ENCODE results near the gene ALK. TPM values are rescaled to one million over a fixed set of nuclear protein-coding genes. Genes with fewer than 3 reads are reported as not detected.
"Not testable (repeated sequence)": the region's sequence is repeated elsewhere in the genome, so short reads cannot be mapped to it uniquely, and the experiment has no call there.

ALK gene
- total RNA-seq, 1 donor from 2014 or later: 2.0 TPM

DNA sequence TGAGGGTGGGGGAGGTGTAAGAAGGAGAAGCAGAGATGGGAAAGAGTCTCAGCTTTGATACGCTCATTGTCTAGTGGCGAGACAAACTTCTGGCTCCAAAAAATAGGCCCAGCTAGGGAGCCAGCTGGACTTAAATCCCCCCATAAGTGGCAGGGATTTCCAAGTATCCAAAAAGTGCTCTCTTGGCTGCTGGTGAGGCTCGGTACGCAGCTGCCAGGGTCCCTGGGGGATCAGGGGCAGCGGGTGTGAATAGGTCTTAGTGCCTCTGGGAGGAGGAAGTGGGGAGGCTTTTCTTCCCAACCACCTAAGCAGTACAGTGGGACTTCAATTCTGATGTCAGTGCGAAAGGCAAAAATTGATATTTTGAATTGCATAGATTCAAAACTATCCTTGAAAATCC, 73.5 kb downstream of the ALK start:
- FAIRE-seq (no peak), DNase-seq (ENCODE audit: low spot score in 2 of 2) (no peak)

GRCh38 chr2:29844713-29845326, 76.6 kb downstream of the ALK start:
- FAIRE-seq: no peak
- no peak for DNase-seq (ENCODE audit: low spot score in 2 of 2)

GRCh38 chr2:29841386-29842004, 79.9 kb downstream of the ALK start:
- DNase-seq (ENCODE audit: low spot score in 2 of 2): peak in 1 of 2 donors; percentile 22

GRCh38 chr2:29839306-29839705, 82.1 kb downstream of the ALK start:
- DNase-seq (ENCODE audit: low spot score in 2 of 2): no peak
- no peak for FAIRE-seq

More at GRCh38 chr2:29841386-29842004, 79.9 kb downstream of the ALK start:
- no peak for FAIRE-seq

DNA sequence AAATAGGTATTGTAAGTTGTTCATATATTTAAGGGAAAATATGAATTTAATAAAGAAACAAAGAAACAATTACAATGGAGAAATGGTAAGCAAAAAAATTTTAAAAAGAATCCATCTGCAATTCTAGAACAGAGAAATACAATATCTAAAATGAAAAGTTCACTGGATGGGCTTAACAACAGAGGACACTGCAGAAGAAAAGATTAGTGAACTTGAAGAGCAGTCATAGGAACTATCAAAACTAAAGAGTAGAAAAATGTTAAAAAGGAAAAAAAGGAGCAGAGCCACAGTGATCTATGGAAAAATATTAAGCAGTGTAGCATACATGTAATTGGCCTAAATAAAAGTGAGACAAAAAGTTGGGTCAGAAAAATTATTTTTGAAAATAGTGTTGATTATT, 83.5 kb downstream of the ALK start:
- FAIRE-seq (no peak), DNase-seq (ENCODE audit: low spot score in 2 of 2) (no peak)

DNA sequence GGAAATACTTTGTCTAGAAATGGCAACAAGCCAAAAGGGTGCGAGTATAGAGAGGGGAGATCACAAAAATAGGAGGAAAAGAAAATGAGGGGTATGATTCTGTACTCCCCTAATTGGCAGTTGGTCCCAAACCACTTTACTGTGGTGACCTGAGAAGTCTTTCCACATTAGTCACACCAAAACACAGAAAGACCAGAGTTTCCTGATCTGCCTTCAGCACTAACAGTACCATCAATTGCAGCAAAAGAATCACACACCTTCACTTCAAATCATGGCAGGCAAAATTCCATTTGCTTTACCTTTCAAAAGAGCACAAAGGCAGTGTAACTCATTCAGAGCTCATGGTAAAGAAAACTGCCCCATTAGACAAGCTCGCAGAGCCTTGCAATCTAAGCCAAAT, 86.8 kb downstream of the ALK start:
- DNase-seq (ENCODE audit: low spot score in 2 of 2) (no peak), FAIRE-seq (no peak)

GRCh38 chr2:29834036-29834540, 87.3 kb downstream of the ALK start:
- FAIRE-seq (no peak), DNase-seq (ENCODE audit: low spot score in 2 of 2) (no peak)

- FAIRE-seq (no peak), DNase-seq (ENCODE audit: low spot score in 2 of 2) (no peak)
Observed at GRCh38 chr2:29831560-29831959, 89.8 kb downstream of the ALK start.

DNA sequence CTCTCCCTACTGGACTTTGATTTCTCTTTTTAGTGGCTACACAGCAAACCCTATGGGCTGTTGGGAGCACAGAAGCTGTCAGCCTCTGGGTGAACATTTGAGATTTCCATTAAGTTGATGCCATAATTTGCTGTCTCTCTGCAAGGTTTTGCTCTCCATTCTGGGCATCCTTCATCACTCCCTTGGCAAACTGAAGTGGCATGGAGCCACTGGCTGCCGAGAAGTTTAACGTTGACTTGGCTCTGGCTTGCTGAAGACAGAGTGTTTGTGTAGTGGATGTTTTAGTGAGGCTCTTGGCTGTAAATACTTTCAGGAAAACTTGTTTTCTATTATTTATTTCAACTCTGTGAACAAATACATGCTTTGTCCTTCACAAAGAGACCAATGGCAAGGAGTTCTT, 91.5 kb downstream of the ALK start:
- no peak for DNase-seq (ENCODE audit: low spot score in 2 of 2)
- no peak for FAIRE-seq

DNA sequence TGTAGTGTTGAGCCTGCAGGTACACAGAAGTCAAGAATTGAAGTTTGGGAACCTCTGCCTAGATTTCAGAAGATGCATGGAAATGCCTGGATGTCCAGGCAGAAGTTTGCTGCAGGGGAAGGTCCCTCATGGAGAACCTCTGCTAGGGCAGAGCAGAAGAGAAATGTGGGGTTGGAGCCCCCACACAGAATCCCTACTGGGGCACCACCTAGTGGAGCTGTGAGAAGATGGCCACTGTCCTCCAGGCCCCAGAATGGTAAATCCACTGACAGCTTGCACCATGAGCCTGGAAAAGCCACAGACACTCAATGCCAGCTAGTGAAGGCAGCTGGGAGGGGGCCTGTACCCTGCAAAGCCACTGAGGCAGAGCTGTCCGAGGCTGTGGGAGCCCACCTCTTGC, 97.2 kb downstream of the ALK start:
- DNase-seq (ENCODE audit: low spot score in 2 of 2); FAIRE-seq: not testable (repeated sequence)

GRCh38 chr2:29821591-29821990, 99.8 kb downstream of the ALK start:
- DNase-seq (ENCODE audit: low spot score in 2 of 2) (no peak), FAIRE-seq (no peak)

GRCh38 chr2:29819570-29819969, 101.8 kb downstream of the ALK start:
- DNase-seq (ENCODE audit: low spot score in 2 of 2) (no peak), FAIRE-seq (no peak)

GRCh38 chr2:29817801-29818680, 103.3 kb downstream of the ALK start:
- FAIRE-seq (no peak), DNase-seq (ENCODE audit: low spot score in 2 of 2) (peak in 1 of 2 donors; percentile 54)

- DNase-seq (ENCODE audit: low spot score in 2 of 2) (no peak), FAIRE-seq (no peak)
Observed at GRCh38 chr2:29817299-29817698, 104.1 kb downstream of the ALK start.

- no peak for DNase-seq (ENCODE audit: low spot score in 2 of 2)
- no peak for FAIRE-seq
Observed at GRCh38 chr2:29816651-29817050, 104.7 kb downstream of the ALK start.

GRCh38 chr2:29811378-29811777, 110.0 kb downstream of the ALK start:
- FAIRE-seq: no peak

GRCh38 chr2:29810956-29811355, 110.4 kb downstream of the ALK start:
- no peak for DNase-seq (ENCODE audit: low spot score in 2 of 2)
- FAIRE-seq: no peak

More at GRCh38 chr2:29811378-29811777, 110.0 kb downstream of the ALK start:
- DNase-seq (ENCODE audit: low spot score in 2 of 2): no peak

DNA sequence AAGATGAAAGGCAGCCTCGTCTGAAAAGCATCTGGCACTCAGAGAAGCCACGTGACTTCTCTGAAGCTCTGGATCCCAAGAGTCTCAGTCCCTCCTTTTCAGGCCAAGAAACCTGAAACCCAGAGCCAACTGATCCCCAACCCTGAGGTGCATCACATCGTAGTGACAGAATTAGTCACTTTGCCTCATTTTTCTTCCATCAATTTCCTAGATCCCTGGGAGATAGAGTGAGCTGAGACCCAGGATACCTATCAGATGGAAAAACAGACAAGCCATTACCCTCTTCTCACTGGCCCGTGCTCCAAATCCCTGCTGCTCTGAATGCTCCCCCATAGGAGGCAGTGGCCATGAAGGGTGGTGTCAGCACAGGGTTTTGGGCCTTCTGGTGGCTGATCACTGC, 113.1 kb downstream of the ALK start:
- DNase-seq (ENCODE audit: low spot score in 2 of 2) (no peak), FAIRE-seq (no peak)

GRCh38 chr2:29807082-29807481, 114.3 kb downstream of the ALK start:
- FAIRE-seq: no peak
- DNase-seq (ENCODE audit: low spot score in 2 of 2): no peak

- no peak for DNase-seq (ENCODE audit: low spot score in 2 of 2)
- FAIRE-seq: no peak
Observed at GRCh38 chr2:29806461-29806860, 114.9 kb downstream of the ALK start.

DNA sequence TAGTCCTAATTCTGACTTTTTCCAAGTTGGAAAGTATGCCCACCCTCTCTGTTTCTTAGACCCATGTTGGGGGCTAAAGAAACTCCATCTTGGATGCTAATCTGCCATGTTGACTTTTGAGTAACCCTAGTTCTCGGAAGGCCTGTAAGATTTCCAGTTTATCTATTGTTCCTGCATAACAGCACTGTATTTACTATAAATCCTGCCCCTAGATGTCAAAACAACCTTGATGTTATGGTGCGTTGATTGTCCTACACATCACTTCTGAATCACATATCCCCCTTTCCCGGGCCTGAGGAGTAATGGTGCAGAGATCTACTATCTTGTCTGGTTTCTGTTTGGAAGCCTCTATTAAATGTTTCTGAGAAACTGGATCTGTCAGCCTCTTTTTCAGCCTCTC, 116.7 kb downstream of the ALK start:
- DNase-seq (ENCODE audit: low spot score in 2 of 2): no peak
- FAIRE-seq: no peak
